ENCODE results near the gene COL23A1. TPM values are rescaled to one million over a fixed set of nuclear protein-coding genes. Genes with fewer than 3 reads are reported as not detected.

The COL23A1 gene
- total RNA-seq, 2 experiments from 2014 or later = 0.11 TPM; not detected in 1

DNA sequence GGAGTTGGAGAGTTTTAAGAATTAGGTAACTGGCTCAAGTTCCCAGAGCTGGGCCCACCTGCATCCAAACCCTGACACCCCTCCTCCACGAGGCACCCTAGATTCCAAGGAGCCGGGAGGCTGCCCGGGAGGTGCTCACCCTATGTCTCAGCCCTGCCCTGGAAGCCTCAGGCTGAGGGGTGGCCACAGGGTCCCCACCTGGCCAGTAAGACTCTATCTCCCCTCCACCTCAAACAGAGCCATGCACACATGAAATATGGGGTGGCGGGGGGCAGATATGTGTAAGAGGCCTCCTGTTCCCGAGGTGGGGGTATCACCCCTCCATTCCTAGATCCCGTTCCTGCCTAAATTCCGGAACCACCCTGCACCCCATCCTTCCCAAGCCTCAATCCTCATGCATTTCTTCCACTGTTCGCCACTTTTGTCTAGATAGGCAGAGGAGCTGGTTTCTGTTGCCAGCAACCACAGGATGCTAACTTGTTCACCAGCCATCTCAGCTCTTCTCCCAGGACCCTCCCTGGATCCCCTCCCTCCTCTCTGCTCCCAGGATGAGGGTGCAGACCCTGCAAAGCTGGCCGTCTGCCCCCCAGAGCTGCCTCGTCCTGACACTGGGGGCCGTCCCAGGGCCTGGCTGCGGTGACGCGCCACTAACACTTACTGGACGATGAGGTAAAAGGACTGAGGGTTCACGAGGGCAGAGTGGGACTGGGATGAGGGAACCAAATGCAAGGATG is 44.1 kb downstream of the COL23A1 start:
- no peak overlapping the region for H3K27ac Mint-ChIP-seq
- no peaks in the 10 kb centered on the region for H3K36me3 Mint-ChIP-seq (ENCODE audit: low read depth)
- ChIA-PET CTCF (interaction anchor here (1.0 kb wide), 1 partner anchor 85 kb away, joined by 4 read pairs; no protein-coding TSS in a partner anchor), POLR2A (no interaction called here)
- H3K4me3 Mint-ChIP-seq = no peak overlapping the region
- TF ChIP-seq, protein P1, sequence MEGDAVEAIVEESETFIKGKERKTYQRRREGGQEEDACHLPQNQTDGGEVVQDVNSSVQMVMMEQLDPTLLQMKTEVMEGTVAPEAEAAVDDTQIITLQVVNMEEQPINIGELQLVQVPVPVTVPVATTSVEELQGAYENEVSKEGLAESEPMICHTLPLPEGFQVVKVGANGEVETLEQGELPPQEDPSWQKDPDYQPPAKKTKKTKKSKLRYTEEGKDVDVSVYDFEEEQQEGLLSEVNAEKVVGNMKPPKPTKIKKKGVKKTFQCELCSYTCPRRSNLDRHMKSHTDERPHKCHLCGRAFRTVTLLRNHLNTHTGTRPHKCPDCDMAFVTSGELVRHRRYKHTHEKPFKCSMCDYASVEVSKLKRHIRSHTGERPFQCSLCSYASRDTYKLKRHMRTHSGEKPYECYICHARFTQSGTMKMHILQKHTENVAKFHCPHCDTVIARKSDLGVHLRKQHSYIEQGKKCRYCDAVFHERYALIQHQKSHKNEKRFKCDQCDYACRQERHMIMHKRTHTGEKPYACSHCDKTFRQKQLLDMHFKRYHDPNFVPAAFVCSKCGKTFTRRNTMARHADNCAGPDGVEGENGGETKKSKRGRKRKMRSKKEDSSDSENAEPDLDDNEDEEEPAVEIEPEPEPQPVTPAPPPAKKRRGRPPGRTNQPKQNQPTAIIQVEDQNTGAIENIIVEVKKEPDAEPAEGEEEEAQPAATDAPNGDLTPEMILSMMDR (IDR thresholded peaks at IDR 0.05) = no peak
- H3K4me1 Mint-ChIP-seq (ENCODE audit: low read depth) = no peaks in the 10 kb centered on the region
- no peak for DNase-seq
- intact Hi-C loops (cut with micrococcal nuclease) = no loop called here
- ATAC-seq = no peak
- no peaks in the 10 kb centered on the region for H3K27me3 Mint-ChIP-seq
- no peaks in the 10 kb centered on the region for H3K9me3 Mint-ChIP-seq

DNA sequence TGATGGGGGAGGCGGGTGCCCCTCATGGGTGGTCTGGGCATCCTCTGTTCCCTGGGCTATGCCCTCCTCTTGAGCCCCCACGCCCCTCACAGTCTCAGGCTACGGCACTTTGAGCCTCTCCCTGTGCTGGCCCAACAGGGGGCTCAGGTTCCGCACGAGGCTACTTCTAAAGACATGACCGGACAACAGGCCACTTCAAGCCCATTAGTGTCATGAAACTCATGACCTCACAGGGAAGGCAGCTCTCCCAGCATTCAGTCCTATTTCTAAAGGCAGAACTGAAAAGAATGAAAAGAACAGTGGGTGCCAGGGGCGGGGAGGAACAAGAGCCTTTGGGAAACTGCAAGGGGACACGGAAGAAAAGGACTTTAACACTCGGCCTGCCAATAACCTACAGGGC is 45.0 kb downstream of the COL23A1 start:
- ChIA-PET CTCF (no interaction called here), POLR2A (no interaction called here)
- Mint-ChIP-seq H3K4me1 (ENCODE audit: low read depth) (no peaks in the 10 kb centered on the region), H3K9me3 (no peaks in the 10 kb centered on the region), H3K27me3 (no peaks in the 10 kb centered on the region), H3K36me3 (ENCODE audit: low read depth) (no peaks in the 10 kb centered on the region), H3K4me3 (no peak overlapping the region), H3K27ac (no peak overlapping the region)
- DNase-seq = no peak
- intact Hi-C loops (cut with micrococcal nuclease) = no loop called here
- TF ChIP-seq, protein P1 (IDR thresholded peaks at IDR 0.05) = no peak
- no peak for ATAC-seq

DNA sequence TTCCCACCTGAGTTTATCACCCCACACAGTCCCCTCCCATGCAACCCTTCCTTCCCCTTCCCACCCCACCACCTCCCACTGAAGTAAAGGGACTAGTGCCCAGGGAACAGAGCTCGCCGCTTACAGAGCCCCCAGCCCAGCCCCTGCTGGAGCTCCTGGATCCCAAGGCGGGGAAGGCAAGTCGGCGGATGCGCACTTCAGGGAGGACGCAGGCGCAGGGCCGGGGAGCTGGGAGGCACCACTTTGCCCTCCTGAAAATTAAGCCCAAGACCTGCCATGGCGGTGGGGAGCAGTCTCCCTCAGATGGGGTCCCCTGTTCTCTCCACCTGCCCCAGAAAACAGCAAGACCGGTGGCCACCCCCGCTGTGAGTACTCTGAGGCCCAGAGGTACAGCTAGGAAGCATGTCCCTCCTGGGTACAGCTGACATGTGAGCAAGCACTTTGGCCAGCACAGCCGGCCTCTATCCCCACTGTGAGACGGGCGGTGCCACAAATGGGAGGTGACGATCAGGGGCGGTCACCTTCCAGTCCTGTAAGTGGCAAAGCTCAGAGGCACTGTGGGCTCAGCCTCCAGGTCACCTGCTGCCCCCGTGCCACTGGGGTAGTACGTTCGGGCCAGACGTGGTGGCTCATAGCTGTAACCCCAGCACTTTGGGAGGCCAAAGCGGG is 45.9 kb downstream of the COL23A1 start:
- H3K4me3 Mint-ChIP-seq = no peak overlapping the region
- CTCF ChIA-PET = no interaction called here
- no peaks in the 10 kb centered on the region for H3K36me3 Mint-ChIP-seq (ENCODE audit: low read depth)
- intact Hi-C loops (cut with micrococcal nuclease) = no loop called here
- H3K27ac Mint-ChIP-seq = no peak overlapping the region
- POLR2A ChIA-PET = no interaction called here
- TF ChIP-seq, protein P1 (IDR thresholded peaks at IDR 0.05) = no peak
- no peaks in the 10 kb centered on the region for H3K9me3 Mint-ChIP-seq
- H3K4me1 Mint-ChIP-seq (ENCODE audit: low read depth) = no peaks in the 10 kb centered on the region
- ATAC-seq (no peak), DNase-seq (no peak)
- H3K27me3 Mint-ChIP-seq = no peaks in the 10 kb centered on the region

DNA sequence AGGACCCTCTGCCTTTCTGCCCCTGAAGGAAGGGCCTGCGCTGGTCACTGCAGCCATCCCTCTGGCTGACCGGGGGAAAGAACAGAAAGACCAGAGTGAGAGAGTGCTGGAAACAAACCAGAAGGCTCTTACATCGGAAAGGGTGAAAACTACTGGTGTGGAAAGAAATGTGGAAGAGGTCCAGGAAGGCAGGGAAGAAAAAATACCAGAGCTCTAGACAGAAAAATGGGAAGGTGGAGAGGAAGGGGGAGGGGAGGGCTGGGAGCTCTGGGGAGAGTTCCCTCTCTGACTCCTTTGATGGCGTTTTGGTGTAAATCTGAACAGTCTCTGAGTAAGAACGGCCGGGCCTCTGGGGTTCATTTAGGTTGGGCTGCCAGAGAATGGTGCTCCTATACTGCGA is 47.7 kb downstream of the COL23A1 start:
- Mint-ChIP-seq H3K9me3 (no peaks in the 10 kb centered on the region), H3K4me3 (no peak overlapping the region)
- intact Hi-C loops (cut with micrococcal nuclease) = no loop called here

More for the DNA sequence above, 47.7 kb downstream of the COL23A1 start:
- no peak overlapping the region for H3K27ac Mint-ChIP-seq
- TF ChIP-seq, protein P1 (IDR thresholded peaks at IDR 0.05) = no peak
- CTCF ChIA-PET = interaction anchor here (1.3 kb wide), 1 partner anchor 9 kb away, joined by 4 read pairs; no protein-coding TSS in a partner anchor
- no peaks in the 10 kb centered on the region for H3K27me3 Mint-ChIP-seq
- DNase-seq = no peak
- ATAC-seq = no peak
- POLR2A ChIA-PET = interaction anchor here (0.7 kb wide), 1 partner anchor 103 kb away, joined by 3 read pairs; no protein-coding TSS in a partner anchor
- H3K36me3 Mint-ChIP-seq (ENCODE audit: low read depth) = no peaks in the 10 kb centered on the region
- no peaks in the 10 kb centered on the region for H3K4me1 Mint-ChIP-seq (ENCODE audit: low read depth)
